OCI-LY1 (cell line): ENCODE results near the gene HS3ST5.

Source experiments
- H2AFZ ChIP-seq: fragments of 200-600 bp; sonication (generic), shearing (Covaris generic); 2 replicates; pipeline ENCODE4 v1.6.0; 2014; ENCODE audit warnings: antibody characterized with exemption, mild to moderate bottlenecking, low read length
- H3F3A ChIP-seq: fragments of 200-600 bp; sonication (generic), shearing (Covaris generic); 2 replicates; pipeline ENCODE4 v1.6.0; 2014; ENCODE audit warnings: mild to moderate bottlenecking, antibody characterized with exemption, low read length, moderate library complexity; ENCODE audit not compliant: insufficient read depth
- H3K27ac ChIP-seq: fragments of 200-600 bp; sonication (generic); 2 replicates; pipeline ENCODE4 v1.5.1; 2014; ENCODE audit warnings: low read length, mixed run types, mild to moderate bottlenecking, low read depth; ENCODE audit not compliant: poor library complexity, severe bottlenecking
- H3K27me3 ChIP-seq: fragments of 200-600 bp; sonication (generic); 2 replicates; pipeline ENCODE4 v1.6.0; 2014; ENCODE audit warnings: antibody characterized with exemption, mild to moderate bottlenecking, low read length, moderate library complexity; ENCODE audit not compliant: insufficient read depth
- H3K36me3 ChIP-seq: fragments of 200-600 bp; sonication (generic); 2 replicates; pipeline ENCODE4 v1.6.1; 2014; ENCODE audit warnings: mild to moderate bottlenecking, antibody characterized with exemption, low read length, moderate library complexity, mixed read lengths; ENCODE audit not compliant: insufficient read depth
- H3K4me1 ChIP-seq: fragments of 200-600 bp; sonication (generic); 2 replicates; pipeline ENCODE4 v1.5.1; 2014; ENCODE audit warnings: mild to moderate bottlenecking, low read length, moderate library complexity; ENCODE audit not compliant: insufficient read depth, severe bottlenecking
- H3K4me2 ChIP-seq: fragments of 200-600 bp; sonication (generic), shearing (Covaris generic); 2 replicates; pipeline ENCODE4 v1.6.1; 2014; ENCODE audit warnings: low read length
- H3K4me3 ChIP-seq: fragments of 200-600 bp; sonication (generic); 2 replicates; pipeline ENCODE4 v1.5.1; 2014; ENCODE audit warnings: low read length, low read depth, mild to moderate bottlenecking, mixed read lengths; ENCODE audit not compliant: poor library complexity, severe bottlenecking
- H3K79me2 ChIP-seq: fragments of 200-600 bp; shearing (Covaris generic); 2 replicates; pipeline ENCODE4 v1.6.1; 2016; ENCODE audit warnings: mixed run types, low read length, mixed read lengths; ENCODE audit not compliant: insufficient read depth
- H3K9ac ChIP-seq: fragments of 200-600 bp; sonication (generic), shearing (Covaris generic); 2 replicates; pipeline ENCODE4 v1.6.1; 2014; ENCODE audit warnings: mild to moderate bottlenecking, low read length, mixed read lengths
- H3K9me2 ChIP-seq: fragments of 200-600 bp; sonication (generic), shearing (Covaris generic); 2 replicates; pipeline ENCODE4 v1.6.1; 2014; ENCODE audit warnings: low read depth, mild to moderate bottlenecking, low read length, mixed read lengths
- H3K9me3 ChIP-seq: fragments of 200-600 bp; shearing (Covaris generic); 2 replicates; pipeline ENCODE4 v1.6.1; 2014; ENCODE audit warnings: low read length, mixed read lengths
- H4K20me1 ChIP-seq: fragments of 200-600 bp; sonication (generic), shearing (Covaris generic); 2 replicates; pipeline ENCODE4 v1.6.0; 2016; ENCODE audit warnings: mild to moderate bottlenecking, low read length; ENCODE audit not compliant: insufficient read depth
- EZH2 ChIP-seq: fragments of 200-600 bp; sonication (generic), shearing (Covaris generic); IDR thresholded peaks from 2 replicates; pipeline ENCODE4 v1.8.0; 2017; ENCODE audit warnings: borderline replicate concordance, mixed run types, mild to moderate bottlenecking, antibody characterized with exemption, low read length, moderate library complexity, mixed read lengths
- TF ChIP-seq, protein P1 (sequence below): fragments of 200-600 bp; sonication (generic), shearing (Covaris generic); IDR thresholded peaks from 2 replicates; pipeline ENCODE4 v1.5.1; 2017; ENCODE audit warnings: mild to moderate bottlenecking, antibody characterized with exemption, low read length, moderate library complexity, mixed read lengths

The HS3ST5 gene

DNA sequence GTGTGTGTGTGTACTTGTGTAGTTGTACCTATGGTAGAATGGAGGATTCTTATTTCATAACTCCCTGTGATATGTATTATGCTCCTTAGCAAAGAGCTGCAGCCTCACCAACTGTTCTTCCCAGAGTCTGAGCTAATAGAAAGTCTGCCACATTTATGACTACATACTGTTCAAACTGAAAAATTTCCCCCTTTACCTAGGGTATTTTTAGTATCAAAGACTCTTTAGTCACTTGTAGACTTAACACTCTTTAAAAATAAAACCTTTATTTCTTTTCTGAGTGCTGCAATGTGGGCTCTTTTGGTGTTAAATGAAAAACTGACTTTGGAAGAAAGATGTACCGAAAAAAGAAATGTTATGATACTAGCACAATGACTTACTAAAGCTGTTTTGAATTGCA, 39.6 kb upstream of the HS3ST5 start:
- Histone ChIP-seq H3K4me3 (no peak overlapping the region), H3K9me2 (no peaks in the 10 kb centered on the region), H3K9ac (no peak overlapping the region), H3F3A (no peaks in the 10 kb centered on the region), H3K27me3 (no peaks in the 10 kb centered on the region), H3K27ac (no peak overlapping the region), H3K36me3 (no peaks in the 10 kb centered on the region), H3K79me2 (no peaks in the 10 kb centered on the region), H2AFZ (no peak overlapping the region), H3K4me2 (no peak overlapping the region), H3K4me1 (no peaks in the 10 kb centered on the region), H3K9me3 (no peaks in the 10 kb centered on the region), H4K20me1 (no peaks in the 10 kb centered on the region)
- TF ChIP-seq, protein P1, sequence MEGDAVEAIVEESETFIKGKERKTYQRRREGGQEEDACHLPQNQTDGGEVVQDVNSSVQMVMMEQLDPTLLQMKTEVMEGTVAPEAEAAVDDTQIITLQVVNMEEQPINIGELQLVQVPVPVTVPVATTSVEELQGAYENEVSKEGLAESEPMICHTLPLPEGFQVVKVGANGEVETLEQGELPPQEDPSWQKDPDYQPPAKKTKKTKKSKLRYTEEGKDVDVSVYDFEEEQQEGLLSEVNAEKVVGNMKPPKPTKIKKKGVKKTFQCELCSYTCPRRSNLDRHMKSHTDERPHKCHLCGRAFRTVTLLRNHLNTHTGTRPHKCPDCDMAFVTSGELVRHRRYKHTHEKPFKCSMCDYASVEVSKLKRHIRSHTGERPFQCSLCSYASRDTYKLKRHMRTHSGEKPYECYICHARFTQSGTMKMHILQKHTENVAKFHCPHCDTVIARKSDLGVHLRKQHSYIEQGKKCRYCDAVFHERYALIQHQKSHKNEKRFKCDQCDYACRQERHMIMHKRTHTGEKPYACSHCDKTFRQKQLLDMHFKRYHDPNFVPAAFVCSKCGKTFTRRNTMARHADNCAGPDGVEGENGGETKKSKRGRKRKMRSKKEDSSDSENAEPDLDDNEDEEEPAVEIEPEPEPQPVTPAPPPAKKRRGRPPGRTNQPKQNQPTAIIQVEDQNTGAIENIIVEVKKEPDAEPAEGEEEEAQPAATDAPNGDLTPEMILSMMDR, result no peak
- no peak for TF ChIP-seq EZH2

DNA sequence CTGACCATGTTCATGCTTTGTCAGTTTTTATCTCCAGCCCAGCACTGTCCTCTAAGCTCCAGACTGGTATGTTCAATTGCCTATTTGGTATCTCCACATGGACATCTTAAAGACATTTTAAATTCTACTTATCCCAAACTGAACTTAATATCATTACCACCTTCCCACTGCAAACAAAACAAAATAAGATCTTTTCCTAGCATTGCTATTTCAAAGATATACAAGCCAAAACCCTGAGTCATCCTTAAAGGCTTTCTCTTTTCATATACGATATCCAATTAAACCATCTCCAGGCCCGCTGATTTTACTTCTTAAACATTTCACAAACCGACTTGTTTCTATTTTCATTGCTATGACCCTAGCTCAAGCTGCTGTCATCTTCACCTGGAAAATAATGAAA, 35.1 kb upstream of the HS3ST5 start:
- TF ChIP-seq, protein P1, result no peak
- no peak for TF ChIP-seq EZH2
- Histone ChIP-seq H3K27ac (no peak overlapping the region), H3K4me2 (no peak overlapping the region), H2AFZ (no peak overlapping the region), H3K9me3 (no peaks in the 10 kb centered on the region), H3K9me2 (no peaks in the 10 kb centered on the region), H3K4me1 (no peaks in the 10 kb centered on the region), H4K20me1 (no peaks in the 10 kb centered on the region), H3K36me3 (no peaks in the 10 kb centered on the region), H3K27me3 (no peaks in the 10 kb centered on the region), H3K4me3 (no peak overlapping the region), H3K9ac (no peak overlapping the region), H3K79me2 (no peaks in the 10 kb centered on the region), H3F3A (no peaks in the 10 kb centered on the region)

DNA sequence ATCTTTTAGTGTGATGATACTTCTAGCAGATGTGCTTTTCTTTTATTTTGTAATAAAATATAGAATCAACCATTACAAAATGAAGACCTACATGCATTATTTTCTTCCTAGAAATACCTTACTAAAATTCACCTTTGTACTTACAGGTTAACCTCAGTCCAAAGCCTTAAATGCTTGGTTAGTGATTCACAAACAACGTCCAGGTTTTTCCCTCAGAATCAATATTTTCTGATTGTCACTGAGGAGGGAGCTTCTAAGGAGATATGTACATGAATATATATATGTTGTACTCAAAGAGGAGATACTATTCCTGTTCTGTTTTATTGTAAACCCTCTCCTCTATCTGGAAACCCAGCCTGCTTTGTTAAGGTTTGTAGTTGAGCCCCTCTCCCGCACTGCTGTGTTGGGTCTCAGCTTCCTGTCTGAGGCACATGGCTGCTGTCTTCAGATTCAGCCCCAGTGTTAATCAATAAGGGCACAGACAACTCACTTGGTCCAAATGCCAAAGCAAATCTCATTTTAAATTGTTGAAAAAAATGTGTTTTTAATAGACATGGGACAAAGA, 33.9 kb upstream of the HS3ST5 start:
- Histone ChIP-seq H4K20me1 (no peaks in the 10 kb centered on the region), H3K79me2 (no peaks in the 10 kb centered on the region), H3K9me2 (no peaks in the 10 kb centered on the region), H3K27me3 (no peaks in the 10 kb centered on the region), H3K27ac (no peak overlapping the region), H3F3A (no peaks in the 10 kb centered on the region), H3K36me3 (no peaks in the 10 kb centered on the region), H3K4me2 (no peak overlapping the region), H3K4me1 (no peaks in the 10 kb centered on the region), H3K9ac (no peak overlapping the region), H3K9me3 (no peaks in the 10 kb centered on the region), H3K4me3 (no peak overlapping the region), H2AFZ (no peak overlapping the region)
- TF ChIP-seq, protein P1, result no peak
- no peak for TF ChIP-seq EZH2
